Measurements from ENCODE around the gene VNN1. TPM values are rescaled to one million over a fixed set of nuclear protein-coding genes. Genes with fewer than 3 reads are reported as not detected.
"Not testable (repeated sequence)": the region's sequence is repeated elsewhere in the genome, so short reads cannot be mapped to it uniquely, and the experiment has no call there.

VNN1 gene
- total and polyA plus RNA-seq, 2 donors (not counting 1 experiment from before 2014, with no cell fraction given): not detected

GRCh38 chr6:132712366-132712765 is 1.5 kb downstream of the VNN1 start:
- H3K9ac ChIP-seq (ENCODE audit: insufficient read depth, low read length): no peak overlapping the region
- H3K4me3 ChIP-seq (replicated peaks in 1 of 4; ENCODE audit: control extremely low read depth in 1 of 4, insufficient read depth in 1 of 4, low read depth in 3 of 4, low read length in 4 of 4): no peak overlapping the region
- H2AFZ ChIP-seq (ENCODE audit: low read length): no peak overlapping the region
- peaks cover 2% of the 10 kb centered on the region for H3K4me1 ChIP-seq (ENCODE audit: control insufficient read depth, extremely low read depth, insufficient read depth, low read length)
- TF ChIP-seq EZH2 (IDR thresholded peaks at IDR 0.05; ENCODE audit: low read length, missing control alignments) (no peak), CTCF (conservative IDR thresholded peaks at IDR 0.05 in 1 of 2, IDR thresholded peaks at IDR 0.05 in 1 of 2; ENCODE audit: low read depth in 1 of 2, low read length in 2 of 2) (no peak)
- no peaks in the 10 kb centered on the region for H4K20me1 ChIP-seq (ENCODE audit: control insufficient read depth, extremely low read depth, insufficient read depth, low read length)
- H3K9me3 ChIP-seq (ENCODE audit: control insufficient read depth, insufficient read depth, low read depth, low read length): no peaks in the 10 kb centered on the region
- no peak overlapping the region for H3K4me2 ChIP-seq (ENCODE audit: extremely low read depth, insufficient read depth, low read length)
- H3K36me3 ChIP-seq (ENCODE audit: control insufficient read depth, insufficient read depth, low read length): no peaks in the 10 kb centered on the region
- no peak overlapping the region for H3K27ac ChIP-seq (ENCODE audit: insufficient read depth, low read length)
- H3K79me2 ChIP-seq (ENCODE audit: control insufficient read depth, insufficient read depth, low read length): no peaks in the 10 kb centered on the region
- no peaks in the 10 kb centered on the region for H3K27me3 ChIP-seq (ENCODE audit: control insufficient read depth, insufficient read depth, low read length)
- DNase-seq (ENCODE audit: low read depth in 2 of 2): peak; percentile 37 to 41

- peaks cover 2% of the 10 kb centered on the region for H3K4me1 ChIP-seq (ENCODE audit: control insufficient read depth, extremely low read depth, insufficient read depth, low read length)
- no peak overlapping the region for H2AFZ ChIP-seq (ENCODE audit: low read length)
- no peaks in the 10 kb centered on the region for H3K79me2 ChIP-seq (ENCODE audit: control insufficient read depth, insufficient read depth, low read length)
- no peak overlapping the region for H3K4me2 ChIP-seq (ENCODE audit: extremely low read depth, insufficient read depth, low read length)
- H3K27ac ChIP-seq (ENCODE audit: insufficient read depth, low read length): no peak overlapping the region
- H3K36me3 ChIP-seq (ENCODE audit: control insufficient read depth, insufficient read depth, low read length): no peaks in the 10 kb centered on the region
- H4K20me1 ChIP-seq (ENCODE audit: control insufficient read depth, extremely low read depth, insufficient read depth, low read length): no peaks in the 10 kb centered on the region
- no peaks in the 10 kb centered on the region for H3K9me3 ChIP-seq (ENCODE audit: control insufficient read depth, insufficient read depth, low read depth, low read length)
- peak in 1 of 2 donors; percentile 19 for DNase-seq (ENCODE audit: low read depth in 2 of 2)
- no peaks in the 10 kb centered on the region for H3K27me3 ChIP-seq (ENCODE audit: control insufficient read depth, insufficient read depth, low read length)
- no peak overlapping the region for H3K9ac ChIP-seq (ENCODE audit: insufficient read depth, low read length)
- H3K4me3 ChIP-seq (replicated peaks in 1 of 4; ENCODE audit: control extremely low read depth in 1 of 4, insufficient read depth in 1 of 4, low read depth in 3 of 4, low read length in 4 of 4): no peak overlapping the region
- no peak for TF ChIP-seq CTCF (conservative IDR thresholded peaks at IDR 0.05 in 1 of 2, IDR thresholded peaks at IDR 0.05 in 1 of 2; ENCODE audit: low read depth in 1 of 2, low read length in 2 of 2)
These were observed 5.1 kb downstream of the VNN1 start for GRCh38 chr6:132708771-132709170.

- Histone ChIP-seq H3K4me1 (ENCODE audit: control insufficient read depth, extremely low read depth, insufficient read depth, low read length) (peaks cover 2% of the 10 kb centered on the region), H4K20me1 (ENCODE audit: control insufficient read depth, extremely low read depth, insufficient read depth, low read length) (no peaks in the 10 kb centered on the region), H3K79me2 (ENCODE audit: control insufficient read depth, insufficient read depth, low read length) (no peaks in the 10 kb centered on the region), H3K27me3 (ENCODE audit: control insufficient read depth, insufficient read depth, low read length) (no peaks in the 10 kb centered on the region), H3K4me3 (replicated peaks in 1 of 4; ENCODE audit: control extremely low read depth in 1 of 4, insufficient read depth in 1 of 4, low read depth in 3 of 4, low read length in 4 of 4) (no peak overlapping the region), H3K9ac (ENCODE audit: insufficient read depth, low read length) (no peak overlapping the region), H3K9me3 (ENCODE audit: control insufficient read depth, insufficient read depth, low read depth, low read length) (no peaks in the 10 kb centered on the region), H3K4me2 (ENCODE audit: extremely low read depth, insufficient read depth, low read length) (no peak overlapping the region), H2AFZ (ENCODE audit: low read length) (no peak overlapping the region), H3K27ac (ENCODE audit: insufficient read depth, low read length) (no peak overlapping the region), H3K36me3 (ENCODE audit: control insufficient read depth, insufficient read depth, low read length) (no peaks in the 10 kb centered on the region)
- TF ChIP-seq CTCF (conservative IDR thresholded peaks at IDR 0.05 in 1 of 2, IDR thresholded peaks at IDR 0.05 in 1 of 2; ENCODE audit: low read depth in 1 of 2, low read length in 2 of 2): no peak
- no peak for TF ChIP-seq EZH2 (IDR thresholded peaks at IDR 0.05; ENCODE audit: low read length, missing control alignments)
- DNase-seq (ENCODE audit: low read depth in 2 of 2): peak in 1 of 2 donors; percentile 14
These were observed 5.9 kb downstream of the VNN1 start for GRCh38 chr6:132708002-132708401.

GRCh38 chr6:132706756-132707155 is 7.1 kb downstream of the VNN1 start:
- not testable (repeated sequence) for H3K4me3 ChIP-seq (replicated peaks in 1 of 4; ENCODE audit: control extremely low read depth in 1 of 4, insufficient read depth in 1 of 4, low read depth in 3 of 4, low read length in 4 of 4); H3K27me3 ChIP-seq (ENCODE audit: control insufficient read depth, insufficient read depth, low read length); H3K79me2 ChIP-seq (ENCODE audit: control insufficient read depth, insufficient read depth, low read length); DNase-seq (ENCODE audit: low read depth in 2 of 2); H3K4me2 ChIP-seq (ENCODE audit: extremely low read depth, insufficient read depth, low read length); H2AFZ ChIP-seq (ENCODE audit: low read length); H3K36me3 ChIP-seq (ENCODE audit: control insufficient read depth, insufficient read depth, low read length); H3K4me1 ChIP-seq (ENCODE audit: control insufficient read depth, extremely low read depth, insufficient read depth, low read length); H3K9me3 ChIP-seq (ENCODE audit: control insufficient read depth, insufficient read depth, low read depth, low read length); H3K27ac ChIP-seq (ENCODE audit: insufficient read depth, low read length); H4K20me1 ChIP-seq (ENCODE audit: control insufficient read depth, extremely low read depth, insufficient read depth, low read length); H3K9ac ChIP-seq (ENCODE audit: insufficient read depth, low read length)
